Measurements from ENCODE around the gene TXN2. TPM values are rescaled to one million over a fixed set of nuclear protein-coding genes. Genes with fewer than 3 reads are reported as not detected.

The TXN2 gene
- total and polyA plus RNA-seq, 8 donors, result 64.4 to 122 (median 107) TPM

- Histone ChIP-seq H3K27ac (no peak overlapping the region), H3K4me1 (peaks cover 0 to 5% of the 10 kb centered on the region in 2 donors), H3K9me3 (no peaks in the 10 kb centered on the region), H3K27me3 (no peaks in the 10 kb centered on the region), H3K4me3 (no peak overlapping the region), H3K36me3 (peaks cover 0 to 16% of the 10 kb centered on the region in 2 donors)
- intact Hi-C loops (cut with DNase I), result loop anchor here in 1 of 2 donors (10.0 kb wide), 1 partner anchor 292 kb away; no protein-coding TSS in a partner anchor
- ATAC-seq (no peak), DNase-seq (peak in 1 of 4 donors; percentile 36)
- peak; percentile 35 to 51 for TF ChIP-seq CTCF (IDR thresholded peaks at IDR 0.05)
Observed at GRCh38 chr22:36486619-36487384, 5.4 kb upstream of the TXN2 start.

DNA sequence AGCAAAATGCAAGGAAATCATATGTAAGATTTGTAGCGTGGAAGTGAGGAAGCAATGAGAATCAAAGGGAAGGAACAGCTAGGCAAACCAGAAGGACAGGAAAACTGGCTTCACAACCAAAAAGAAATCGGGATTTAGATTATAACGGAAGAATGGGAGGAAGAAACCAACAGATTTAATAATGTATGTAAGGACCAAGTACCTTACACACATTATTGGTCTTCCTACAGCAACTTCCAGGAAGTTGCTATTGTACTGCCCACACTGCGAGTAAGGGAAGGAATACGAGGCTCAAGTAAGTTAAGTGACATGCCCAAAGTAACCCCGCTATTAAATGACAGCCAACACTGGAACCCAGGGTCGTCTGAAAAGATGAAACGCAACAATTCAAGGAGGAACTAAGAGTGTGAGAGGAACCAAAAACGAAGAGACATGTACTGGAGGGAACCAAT lies 473 bp downstream of the TXN2 start:
- Histone ChIP-seq H3K4me3 (peak overlapping the region; percentile 73 to 77), H3K4me1 (peaks cover 0 to 26% of the 10 kb centered on the region in 2 donors), H3K27me3 (no peaks in the 10 kb centered on the region), H3K36me3 (peaks cover 0 to 43% of the 10 kb centered on the region in 2 donors), H3K27ac (peak overlapping the region; percentile 99), H3K9me3 (no peaks in the 10 kb centered on the region)
- no peak for DNase-seq
- no peak for TF ChIP-seq CTCF (IDR thresholded peaks at IDR 0.05)
- intact Hi-C loops (cut with DNase I), result loop anchor here in 1 of 2 donors (10.0 kb wide), 1 partner anchor 286 kb away; no protein-coding TSS in a partner anchor
- no peak for ATAC-seq

DNA sequence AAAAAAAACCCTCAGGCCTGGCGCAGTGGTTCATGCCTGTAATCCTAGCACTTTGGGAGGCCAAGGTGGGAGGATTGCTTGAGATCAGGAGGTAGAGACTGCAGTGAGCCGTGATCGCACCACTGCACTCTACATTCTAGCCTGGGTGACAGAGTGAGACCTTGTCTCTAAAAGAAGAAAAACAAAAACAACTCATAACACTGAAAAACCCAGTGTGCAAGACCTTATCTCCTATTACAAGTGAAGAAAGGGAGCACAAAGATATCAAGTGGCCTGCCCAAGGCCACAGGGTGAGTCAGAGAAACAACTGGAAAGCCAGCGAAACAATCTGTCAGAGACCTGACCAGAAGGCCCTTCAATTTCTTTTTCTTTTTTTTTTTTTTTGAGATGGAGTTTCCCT lies 2.5 kb downstream of the TXN2 start:
- Histone ChIP-seq H3K4me1 (peaks cover 0 to 36% of the 10 kb centered on the region in 2 donors), H3K27me3 (no peaks in the 10 kb centered on the region), H3K36me3 (peaks cover 0 to 63% of the 10 kb centered on the region in 2 donors), H3K4me3 (no peak overlapping the region), H3K27ac (no peak overlapping the region), H3K9me3 (no peaks in the 10 kb centered on the region)
- ATAC-seq (no peak), DNase-seq (no peak)
- no peak for TF ChIP-seq CTCF (IDR thresholded peaks at IDR 0.05)
- intact Hi-C loops (cut with DNase I), result no loop called here

DNA sequence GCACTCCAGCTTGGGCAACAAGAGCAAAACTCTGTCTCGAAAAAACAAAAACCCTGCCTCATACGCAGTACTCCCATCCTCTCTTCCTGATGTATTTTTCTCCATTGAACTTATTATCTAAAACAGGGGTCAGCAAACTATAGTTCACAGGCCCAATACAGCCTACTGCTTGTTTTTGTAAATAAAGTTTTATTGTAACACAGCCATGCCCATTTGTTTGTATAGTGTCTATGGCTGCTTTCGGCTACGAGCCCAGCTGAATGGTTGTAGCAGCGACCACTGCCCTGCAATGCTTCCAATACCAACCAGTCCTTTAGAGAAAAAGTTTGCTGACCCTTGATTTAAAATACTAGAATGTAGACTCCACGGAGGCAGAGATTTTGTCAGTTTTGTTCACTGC lies 6.1 kb downstream of the TXN2 start:
- H3K4me1 ChIP-seq, result peaks cover 0 to 37% of the 10 kb centered on the region in 2 donors
- TF ChIP-seq CTCF (IDR thresholded peaks at IDR 0.05), result no peak
- no peak overlapping the region for H3K4me3 ChIP-seq
- no peaks in the 10 kb centered on the region for H3K9me3 ChIP-seq
- intact Hi-C loops (cut with DNase I), result no loop called here
- H3K27me3 ChIP-seq, result no peaks in the 10 kb centered on the region
- H3K27ac ChIP-seq, result peak overlapping the region in 1 of 2 donors; percentile 6
- no peak for DNase-seq
- H3K36me3 ChIP-seq, result peaks cover 0 to 95% of the 10 kb centered on the region in 2 donors
- no peak for ATAC-seq

DNA sequence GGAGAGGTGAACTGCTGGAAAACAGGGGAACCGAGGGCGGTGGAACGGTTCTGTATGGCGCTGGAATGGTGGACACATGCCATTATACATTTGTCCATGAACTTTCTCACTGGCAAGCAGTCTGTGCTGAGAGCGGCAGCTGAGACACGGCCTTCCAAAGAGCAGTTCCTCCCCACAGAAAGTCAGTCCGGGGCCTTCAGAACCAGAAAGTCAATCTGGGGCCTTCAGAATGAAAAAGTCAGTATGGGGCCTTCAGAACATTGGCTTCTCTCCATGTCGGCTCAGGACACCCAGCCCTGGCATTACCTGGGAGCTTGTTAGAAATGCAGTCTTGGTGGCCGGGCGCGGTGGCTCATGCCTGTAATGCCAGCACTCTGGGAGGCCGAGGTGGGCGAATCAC lies 8.8 kb downstream of the TXN2 start:
- H3K27ac ChIP-seq, result peak overlapping the region in 1 of 2 donors; percentile 6
- ATAC-seq (no peak), DNase-seq (no peak)
- intact Hi-C loops (cut with DNase I), result loop anchor here in 1 of 2 donors (5.0 kb wide), 1 partner anchor 170 kb away; no protein-coding TSS in a partner anchor
- H3K36me3 ChIP-seq, result peaks cover 0 to 69% of the 10 kb centered on the region in 2 donors
- no peaks in the 10 kb centered on the region for H3K27me3 ChIP-seq
- H3K4me1 ChIP-seq, result peaks cover 12 to 50% of the 10 kb centered on the region in 2 donors
- H3K4me3 ChIP-seq, result no peak overlapping the region
- no peaks in the 10 kb centered on the region for H3K9me3 ChIP-seq
- no peak for TF ChIP-seq CTCF (IDR thresholded peaks at IDR 0.05)

Measured in left lung (tissue), 10 donors.